Measurements from ENCODE around the gene PRICKLE2. TPM values are rescaled to one million over a fixed set of nuclear protein-coding genes. Genes with fewer than 3 reads are reported as not detected.

The PRICKLE2 gene
- total RNA-seq, 1 donor from 2014 or later, result 43.2 TPM

DNA sequence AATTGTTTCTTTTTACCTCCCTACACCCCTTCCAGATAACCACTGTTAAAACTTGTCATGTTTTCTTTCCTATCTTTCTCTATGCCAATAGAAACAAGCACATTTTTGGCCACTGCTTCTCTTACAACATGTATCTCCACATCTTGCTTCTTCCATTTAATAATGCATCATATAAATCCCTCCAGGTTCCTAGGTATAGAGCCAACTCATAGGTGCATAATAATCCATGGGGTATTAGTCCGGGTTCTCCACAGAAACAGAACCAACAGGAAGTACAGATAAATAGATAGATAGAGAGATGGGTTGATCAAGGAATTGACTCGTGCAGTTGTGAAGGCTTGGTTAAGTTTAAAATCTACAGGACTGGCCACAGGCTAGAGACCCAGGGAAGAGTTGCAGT lies 160.5 kb downstream of the PRICKLE2 start:
- Mint-ChIP-seq H3K27me3 (ENCODE audit: low read depth) (peaks cover 9% of the 10 kb centered on the region), H3K9me3 (peaks cover 11% of the 10 kb centered on the region), H3K27ac (no peak overlapping the region), H3K36me3 (no peaks in the 10 kb centered on the region), H3K4me3 (no peak overlapping the region), H3K4me1 (peaks cover 21% of the 10 kb centered on the region)
- DNase-seq (ENCODE audit: low spot score in 2 of 2, unreplicated experiment in 2 of 2), result no peak
- TF ChIP-seq, protein P1, sequence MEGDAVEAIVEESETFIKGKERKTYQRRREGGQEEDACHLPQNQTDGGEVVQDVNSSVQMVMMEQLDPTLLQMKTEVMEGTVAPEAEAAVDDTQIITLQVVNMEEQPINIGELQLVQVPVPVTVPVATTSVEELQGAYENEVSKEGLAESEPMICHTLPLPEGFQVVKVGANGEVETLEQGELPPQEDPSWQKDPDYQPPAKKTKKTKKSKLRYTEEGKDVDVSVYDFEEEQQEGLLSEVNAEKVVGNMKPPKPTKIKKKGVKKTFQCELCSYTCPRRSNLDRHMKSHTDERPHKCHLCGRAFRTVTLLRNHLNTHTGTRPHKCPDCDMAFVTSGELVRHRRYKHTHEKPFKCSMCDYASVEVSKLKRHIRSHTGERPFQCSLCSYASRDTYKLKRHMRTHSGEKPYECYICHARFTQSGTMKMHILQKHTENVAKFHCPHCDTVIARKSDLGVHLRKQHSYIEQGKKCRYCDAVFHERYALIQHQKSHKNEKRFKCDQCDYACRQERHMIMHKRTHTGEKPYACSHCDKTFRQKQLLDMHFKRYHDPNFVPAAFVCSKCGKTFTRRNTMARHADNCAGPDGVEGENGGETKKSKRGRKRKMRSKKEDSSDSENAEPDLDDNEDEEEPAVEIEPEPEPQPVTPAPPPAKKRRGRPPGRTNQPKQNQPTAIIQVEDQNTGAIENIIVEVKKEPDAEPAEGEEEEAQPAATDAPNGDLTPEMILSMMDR (IDR thresholded peaks at IDR 0.05; ENCODE audit: unreplicated experiment), result no peak

DNA sequence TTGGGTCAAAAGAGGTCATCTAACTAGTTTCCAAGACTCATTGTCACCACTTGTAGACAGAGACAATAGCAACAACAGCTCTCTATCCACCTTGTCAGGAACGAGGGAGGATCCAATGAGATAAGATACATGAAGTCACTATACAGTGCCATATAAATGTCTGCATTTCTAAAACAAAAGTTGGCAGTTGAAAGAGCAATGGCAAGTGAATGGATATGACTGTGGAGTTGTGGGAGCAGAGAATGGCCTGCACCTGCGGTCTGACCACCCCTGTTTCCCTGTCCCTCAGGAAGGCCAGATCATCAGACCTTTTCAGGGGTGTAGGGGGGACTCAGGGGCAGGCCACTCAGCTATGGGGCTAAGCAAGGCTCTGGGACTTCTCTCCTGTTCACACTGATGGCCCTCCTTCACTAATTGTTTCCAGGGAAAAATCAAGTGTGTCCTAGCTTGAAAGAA lies 161.3 kb downstream of the PRICKLE2 start:
- DNase-seq (ENCODE audit: low spot score in 2 of 2, unreplicated experiment in 2 of 2), result no peak
- H3K9me3 Mint-ChIP-seq, result peaks cover 3% of the 10 kb centered on the region
- H3K27ac Mint-ChIP-seq, result no peak overlapping the region
- peaks cover 28% of the 10 kb centered on the region for H3K4me1 Mint-ChIP-seq
- TF ChIP-seq, protein P1 (IDR thresholded peaks at IDR 0.05; ENCODE audit: unreplicated experiment), result no peak
- H3K36me3 Mint-ChIP-seq, result no peaks in the 10 kb centered on the region
- no peak overlapping the region for H3K4me3 Mint-ChIP-seq
- peaks cover 9% of the 10 kb centered on the region for H3K27me3 Mint-ChIP-seq (ENCODE audit: low read depth)

DNA sequence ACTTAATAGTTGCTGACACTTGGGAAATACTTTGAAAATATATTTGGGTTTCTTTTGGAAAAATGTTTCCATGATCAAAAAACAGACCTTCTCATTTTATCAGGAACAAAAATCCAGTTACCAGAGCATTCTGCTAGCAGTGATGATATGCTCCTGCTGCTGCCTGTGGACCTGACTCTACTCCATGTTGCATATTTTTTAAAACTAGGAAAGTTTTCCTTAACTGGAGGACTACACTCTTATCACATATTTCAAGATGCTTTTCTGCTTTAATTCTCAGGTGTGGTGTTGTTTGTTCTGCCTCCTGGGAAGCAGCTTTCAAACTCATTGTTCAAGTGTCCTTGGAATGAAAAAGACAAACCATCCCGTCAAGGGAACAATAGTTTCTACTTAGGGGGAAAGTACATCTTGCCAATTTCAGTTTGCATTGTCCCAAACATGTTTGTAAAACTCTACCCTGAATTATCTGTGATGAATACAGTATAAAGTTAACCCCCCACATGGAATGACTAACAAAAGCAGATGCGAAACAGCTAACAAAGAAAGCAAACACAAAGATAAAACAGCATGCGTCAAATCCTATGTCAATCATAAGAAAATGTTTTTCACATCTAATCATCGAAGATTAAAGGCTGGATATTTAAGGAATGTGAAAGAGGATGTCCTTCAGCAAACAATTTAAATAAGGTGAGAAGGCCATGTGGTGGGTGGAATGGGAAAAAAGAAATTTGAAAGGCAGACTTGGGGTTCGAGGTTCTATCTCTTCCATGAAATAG lies 161.9 kb downstream of the PRICKLE2 start:
- no peak overlapping the region for H3K27ac Mint-ChIP-seq
- DNase-seq (ENCODE audit: low spot score in 2 of 2, unreplicated experiment in 2 of 2), result no peak

DNA sequence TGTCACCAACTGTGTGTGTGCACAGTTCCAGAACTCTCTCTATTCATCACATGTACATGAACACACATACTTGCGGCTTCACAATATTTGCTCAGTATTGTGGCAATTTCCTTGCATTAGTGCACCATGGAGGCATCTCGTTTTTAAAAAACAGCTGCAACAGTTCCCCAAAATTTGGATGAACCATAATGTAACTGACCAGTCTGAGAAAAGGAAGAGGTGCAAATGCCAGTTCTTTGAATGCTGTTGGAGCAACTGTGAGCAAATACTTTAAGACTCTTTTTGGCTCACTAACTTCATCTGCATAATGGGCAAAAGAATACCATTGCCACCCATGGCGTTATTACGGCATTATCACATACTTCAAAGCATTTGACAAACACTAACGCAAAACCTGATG lies 163.6 kb downstream of the PRICKLE2 start:
- Mint-ChIP-seq H3K27me3 (ENCODE audit: low read depth) (peaks cover 8% of the 10 kb centered on the region), H3K36me3 (no peaks in the 10 kb centered on the region), H3K9me3 (no peaks in the 10 kb centered on the region), H3K4me1 (peaks cover 35% of the 10 kb centered on the region), H3K4me3 (no peak overlapping the region), H3K27ac (no peak overlapping the region)
- TF ChIP-seq, protein P1 (IDR thresholded peaks at IDR 0.05; ENCODE audit: unreplicated experiment), result no peak
- DNase-seq (ENCODE audit: low spot score in 2 of 2, unreplicated experiment in 2 of 2), result no peak

More for the DNA sequence above, 161.9 kb downstream of the PRICKLE2 start:
- H3K4me1 Mint-ChIP-seq, result peaks cover 33% of the 10 kb centered on the region
- H3K27me3 Mint-ChIP-seq (ENCODE audit: low read depth), result peaks cover 8% of the 10 kb centered on the region
- H3K36me3 Mint-ChIP-seq, result no peaks in the 10 kb centered on the region
- H3K4me3 Mint-ChIP-seq, result no peak overlapping the region
- H3K9me3 Mint-ChIP-seq, result no peaks in the 10 kb centered on the region
- TF ChIP-seq, protein P1 (IDR thresholded peaks at IDR 0.05; ENCODE audit: unreplicated experiment), result no peak

DNA sequence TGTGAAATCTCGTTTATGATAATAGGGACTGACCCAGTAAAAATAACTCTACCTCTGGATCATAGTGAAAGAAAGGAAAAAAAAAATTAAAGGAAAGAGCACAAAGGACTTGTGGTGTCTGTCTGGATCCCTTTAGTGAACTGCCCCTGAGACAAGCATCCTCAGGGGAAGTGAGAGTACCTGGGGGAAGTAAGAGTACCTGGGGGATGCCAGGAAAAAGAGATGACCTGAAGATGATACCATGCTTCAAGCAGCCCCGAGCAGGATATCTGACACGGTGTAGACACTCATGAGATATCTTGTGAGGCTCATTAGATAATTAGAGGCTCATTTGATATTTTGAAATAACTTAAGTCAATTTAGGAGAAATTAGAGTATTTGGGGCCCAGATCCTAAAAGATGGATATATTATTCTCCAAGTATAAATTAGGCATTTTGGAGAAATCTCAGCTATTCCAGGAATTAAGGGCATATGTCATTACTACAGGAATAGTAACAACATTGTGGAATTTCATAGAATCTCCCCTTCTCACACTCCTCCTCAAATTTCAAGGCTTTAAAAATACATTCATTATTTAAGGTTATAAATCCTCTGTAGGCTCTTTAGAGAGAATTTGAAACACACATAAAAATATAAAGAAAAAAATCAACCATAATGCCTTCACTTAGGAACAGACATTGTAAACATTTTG lies 165.6 kb downstream of the PRICKLE2 start:
- DNase-seq (ENCODE audit: low spot score in 2 of 2, unreplicated experiment in 2 of 2), result no peak
- Mint-ChIP-seq H3K4me1 (peaks cover 35% of the 10 kb centered on the region), H3K36me3 (no peaks in the 10 kb centered on the region), H3K9me3 (no peaks in the 10 kb centered on the region), H3K27me3 (ENCODE audit: low read depth) (peaks cover 8% of the 10 kb centered on the region), H3K4me3 (no peak overlapping the region), H3K27ac (peak overlapping the region; percentile 60)
- TF ChIP-seq, protein P1 (IDR thresholded peaks at IDR 0.05; ENCODE audit: unreplicated experiment), result no peak
